SK-N-SH (cell line): ENCODE results near the gene FAM120C. TPM values are rescaled to one million over a fixed set of nuclear protein-coding genes. Genes with fewer than 3 reads are reported as not detected.

Source experiments
- CTCF ChIA-PET: fragments of 300-600, 350-600 bp; formaldehyde crosslinking; extraction: SDS; loops from one replicate; lab custom pipeline; 2021; lab: Yijun Ruan, JAX
- POLR2A ChIA-PET: fragments of 350-600 bp; sonication (Branson Sonifier 250); formaldehyde crosslinking; extraction: SDS; loops from one replicate; lab custom pipeline; 2020; ENCODE audit warnings: antibody characterized with exemption, inconsistent platforms; lab: Yijun Ruan, JAX
- DNase-seq: peaks from one replicate; pipeline ENCODE4 v3.0.0; 2012
- H2AFZ ChIP-seq: fragments of 200-600 bp; sonication (generic); 2 replicates; pipeline ENCODE4 v1.8.1; 2016; ENCODE audit warnings: antibody characterized with exemption, mild to moderate bottlenecking, low read depth
- H3F3A ChIP-seq: fragments of 200-600 bp; sonication (generic); replicated peaks from 2 replicates; pipeline ENCODE3; 2016; ENCODE audit warnings: antibody characterized with exemption, mild to moderate bottlenecking; ENCODE audit not compliant: insufficient read depth
- H3K27ac ChIP-seq, 2 experiments: fragments of 200-500 bp in 1 of 2; fragments of 200-600 bp in 1 of 2; sonication (Bioruptor generic) in 1 of 2; sonication (generic), shearing (Covaris generic) in 1 of 2; 2 replicates each; pipeline versions ENCODE4 v1.5.1 to v1.6.1; 2014 to 2016; ENCODE audit warnings: low read depth in 2 of 2, inconsistent platforms in 1 of 2, low read length in 1 of 2, mild to moderate bottlenecking in 1 of 2, mixed read lengths in 1 of 2
- H3K27me3 ChIP-seq: fragments of 200-600 bp; sonication (generic), shearing (Covaris generic); 2 replicates; pipeline ENCODE4 v1.6.1; 2016; ENCODE audit warnings: mixed run types; ENCODE audit not compliant: insufficient read depth
- H3K36me3 ChIP-seq, 2 experiments: fragments of 200-500 bp in 1 of 2; fragments of 200-600 bp in 1 of 2; sonication (Bioruptor generic) in 1 of 2; sonication (generic) in 1 of 2; replicated peaks in 1 of 2; 2 replicates each; pipeline versions ENCODE3 to v1.5.1; 2014 to 2016; ENCODE audit warnings: low read length in 1 of 2, mild to moderate bottlenecking in 1 of 2; ENCODE audit not compliant: insufficient read depth in 2 of 2, control insufficient read depth in 1 of 2
- H3K4me1 ChIP-seq, 2 experiments: fragments of 200-500 bp in 1 of 2; fragments of 200-600 bp in 1 of 2; sonication (Bioruptor generic) in 1 of 2; sonication (generic), shearing (Covaris generic) in 1 of 2; 2 replicates each; pipeline versions ENCODE4 v1.5.1 to v1.6.1; 2014 to 2016; ENCODE audit warnings: low read depth in 1 of 2, low read length in 1 of 2, mixed run types in 1 of 2; ENCODE audit not compliant: insufficient read depth in 2 of 2, control insufficient read depth in 1 of 2
- H3K4me2 ChIP-seq: fragments of 200-600 bp; sonication (generic), shearing (Covaris generic); 2 replicates; pipeline ENCODE4 v1.6.1; 2017; ENCODE audit warnings: mixed run types
- H3K4me3 ChIP-seq, 2 experiments: fragments of 200-500 bp in 1 of 2; fragments of 200-600 bp in 1 of 2; sonication (Bioruptor generic) in 1 of 2; sonication (generic), shearing (Covaris generic) in 1 of 2; 2 replicates each; pipeline versions ENCODE4 v1.5.1 to v1.8.1; 2014 to 2016; ENCODE audit warnings: low read depth in 2 of 2, inconsistent platforms in 1 of 2, low read length in 1 of 2, mild to moderate bottlenecking in 1 of 2, mixed read lengths in 1 of 2, moderate library complexity in 1 of 2
- H3K79me2 ChIP-seq: fragments of 200-600 bp; sonication (generic); 2 replicates; pipeline ENCODE4 v1.8.1; 2017; ENCODE audit warnings: mild to moderate bottlenecking; ENCODE audit not compliant: insufficient read depth
- H3K9ac ChIP-seq: fragments of 200-600 bp; sonication (generic); 2 replicates; pipeline ENCODE4 v1.6.1; 2017; ENCODE audit warnings: mixed run types
- H3K9me2 ChIP-seq: fragments of 200-600 bp; sonication (generic); 2 replicates; pipeline ENCODE4 v1.6.1; 2017; ENCODE audit warnings: mixed run types
- H3K9me3 ChIP-seq: fragments of 200-600 bp; sonication (generic); 2 replicates; pipeline ENCODE4 v1.6.1; 2017; ENCODE audit warnings: mixed run types, mild to moderate bottlenecking, moderate library complexity
- H4K20me1 ChIP-seq: fragments of 200-600 bp; sonication (generic); 2 replicates; pipeline ENCODE4 v1.6.1; 2017; ENCODE audit warnings: mild to moderate bottlenecking, mixed run types; ENCODE audit not compliant: insufficient read depth
- CHD2 ChIP-seq: fragments of 150-350 bp; IDR thresholded peaks from 2 replicates; pipeline ENCODE4 v1.6.1; 2018; ENCODE audit warnings: low read length; ENCODE audit not compliant: partially characterized antibody
- ELF1 ChIP-seq: IDR thresholded peaks from 2 replicates; pipeline ENCODE4 v1.4.0; 2012
- EZH2phosphoT487 ChIP-seq: fragments of 200-600 bp; sonication (generic); IDR thresholded peaks from 2 replicates; pipeline ENCODE4 v1.6.1; 2017; ENCODE audit warnings: low read depth, mixed run types, mild to moderate bottlenecking, antibody characterized with exemption, moderate library complexity, borderline replicate concordance
- GATA2 ChIP-seq: sonication (generic); formaldehyde crosslinking; IDR thresholded peaks from 2 replicates; pipeline ENCODE4 v1.5.0; 2020; ENCODE audit warnings: mild to moderate bottlenecking, missing genetic modification reagents
- MEF2A ChIP-seq: IDR thresholded peaks from 2 replicates; pipeline ENCODE4 v1.4.0; 2012; ENCODE audit warnings: low read depth, borderline replicate concordance
- MXI1 ChIP-seq: IDR thresholded peaks from 2 replicates; pipeline ENCODE4 v1.6.1; 2012; ENCODE audit warnings: mild to moderate bottlenecking, low read depth, low read length, improper control_type of control experiment
- NRF1 ChIP-seq: IDR thresholded peaks from 2 replicates; pipeline ENCODE4 v1.6.1; 2012; ENCODE audit warnings: low read depth, mild to moderate bottlenecking, low read length
- TAF1 ChIP-seq: IDR thresholded peaks from 2 replicates; pipeline ENCODE4 v1.6.1; 2012; ENCODE audit warnings: low read depth, mild to moderate bottlenecking, low read length, moderate library complexity, borderline replicate concordance
- TEAD4 ChIP-seq: IDR thresholded peaks from 2 replicates; pipeline ENCODE4 v1.4.0; 2012; ENCODE audit warnings: mild to moderate bottlenecking, borderline replicate concordance; ENCODE audit not compliant: insufficient read depth
- YY1 ChIP-seq: IDR thresholded peaks from 2 replicates; pipeline ENCODE4 v1.4.0; 2012; ENCODE audit warnings: low read depth, mild to moderate bottlenecking
- WGBS: methylation state at CpG from one replicate; pipeline ENCODE4 v1.1.6; 2017; ENCODE audit warnings: low lambda C conversion rate; 5-methylcytosine and 5-hydroxymethylcytosine counted together
- polyA plus RNA-seq, 3 experiments: library from polyadenylated mRNA; depleted of rRNA; stranded (reverse); fragments of >200 nt; gene quantifications; 2 replicates each; pipeline ENCODE4 v1.2.3, GENCODE V29; 2012
- TF ChIP-seq, protein P1 (sequence below): IDR thresholded peaks from 2 replicates; pipeline ENCODE4; 2012
- TF ChIP-seq, protein P2 (sequence below): IDR thresholded peaks from 2 replicates; pipeline ENCODE4 v1.6.1; 2012; ENCODE audit warnings: mild to moderate bottlenecking, low read depth, low read length, moderate library complexity
- TF ChIP-seq, protein P3 (sequence below): fragments of 200-600 bp; sonication (generic); IDR thresholded peaks from 2 replicates; pipeline ENCODE4 v1.6.1; 2017; ENCODE audit warnings: antibody characterized with exemption, mild to moderate bottlenecking, moderate library complexity

Gene FAM120C
- polyA plus RNA-seq, 1 of the 3 experiments (the other 2 are of a cell fraction) = 6.0 TPM

DNA sequence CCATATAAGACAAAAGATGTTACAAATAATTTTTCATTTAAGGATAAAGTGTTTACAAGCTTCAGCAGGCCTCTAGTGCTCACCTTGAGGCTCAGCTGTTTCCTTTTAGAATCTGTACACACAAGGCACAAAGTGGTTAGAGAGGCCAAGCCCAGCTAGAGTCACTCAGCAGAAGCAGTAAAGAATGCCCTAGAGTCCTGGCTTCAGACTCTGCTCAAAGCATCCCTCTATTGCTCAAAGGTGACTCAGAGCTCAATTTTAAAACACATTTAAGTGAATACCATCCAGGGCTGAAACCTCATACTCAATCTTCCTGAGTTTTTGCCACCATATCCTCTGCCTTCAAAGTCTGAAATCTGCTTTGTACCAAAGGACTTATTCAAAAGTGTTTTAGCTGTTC, 116.2 kb downstream of the FAM120C start (continued):
- no peak for TF ChIP-seq GATA2
- no peak for TF ChIP-seq CHD2
- TF ChIP-seq, all 33 proteins: peak for 0

DNA sequence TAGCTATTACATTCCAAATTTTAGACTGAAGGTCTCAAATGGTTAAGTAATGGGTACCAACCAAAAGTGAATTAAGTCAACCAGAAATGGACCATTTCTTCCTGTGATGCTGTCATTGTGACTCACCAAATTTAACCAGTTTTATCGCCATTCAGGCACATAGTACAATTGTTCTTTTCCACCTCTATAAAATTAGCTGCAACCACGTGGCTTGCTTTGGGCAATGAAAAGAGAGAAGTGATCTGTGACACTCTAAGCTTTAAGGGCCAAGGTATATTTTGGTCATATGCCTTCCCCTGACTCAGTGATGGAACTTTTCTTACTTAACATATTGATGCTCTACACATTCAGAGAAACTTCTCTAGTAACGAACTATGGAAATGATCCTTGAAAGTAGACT, 118.5 kb downstream of the FAM120C start:
- ChIA-PET POLR2A (no interaction called here), CTCF (no interaction called here)
- Histone ChIP-seq H4K20me1 (no peaks in the 10 kb centered on the region), H3K27ac (no peak overlapping the region), H3K4me2 (no peak overlapping the region), H3K9ac (no peak overlapping the region), H3K36me3 (no peaks in the 10 kb centered on the region), H3F3A (no peaks in the 10 kb centered on the region), H3K9me3 (no peaks in the 10 kb centered on the region), H3K4me1 (no peaks in the 10 kb centered on the region), H3K9me2 (no peaks in the 10 kb centered on the region), H3K4me3 (no peak overlapping the region), H3K27me3 (no peaks in the 10 kb centered on the region), H2AFZ (no peak overlapping the region), H3K79me2 (no peaks in the 10 kb centered on the region)
- no peak for TF ChIP-seq ELF1
- no peak for TF ChIP-seq TEAD4
- TF ChIP-seq EZH2phosphoT487 = no peak
- no peak for DNase-seq
- WGBS = 57% methylated on average over 3 of the region's 3 CpGs

DNA sequence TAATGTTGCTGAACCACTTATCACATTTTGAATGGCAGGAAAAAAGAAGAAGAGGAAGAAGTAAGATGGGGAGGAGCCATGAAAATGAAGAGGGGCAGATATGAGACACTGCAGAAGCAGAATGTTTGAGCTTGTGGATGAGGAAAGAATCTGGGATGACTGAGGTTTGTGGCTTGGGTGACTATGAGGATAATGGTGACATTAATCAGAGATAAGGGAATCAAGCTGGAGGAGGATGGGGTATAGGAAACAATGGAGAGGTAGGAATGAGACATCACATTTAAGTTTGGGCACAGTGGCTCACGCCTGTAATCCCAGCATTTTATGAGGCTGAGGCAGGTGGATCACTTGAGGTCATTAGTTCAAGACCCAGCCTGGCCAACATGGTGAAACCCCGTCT, 119.7 kb downstream of the FAM120C start:
- Histone ChIP-seq H3K9me3 (no peaks in the 10 kb centered on the region), H3F3A (no peaks in the 10 kb centered on the region), H3K27ac (no peak overlapping the region), H3K4me3 (no peak overlapping the region), H3K79me2 (no peaks in the 10 kb centered on the region), H3K9me2 (no peaks in the 10 kb centered on the region), H3K9ac (no peak overlapping the region), H3K36me3 (no peaks in the 10 kb centered on the region), H4K20me1 (no peaks in the 10 kb centered on the region), H3K4me1 (no peaks in the 10 kb centered on the region), H3K27me3 (no peaks in the 10 kb centered on the region), H3K4me2 (no peak overlapping the region)
- CTCF ChIA-PET = no interaction called here
- WGBS = 53% methylated on average over 2 of the region's 2 CpGs
- DNase-seq = no peak
- POLR2A ChIA-PET = no interaction called here
- TF ChIP-seq CHD2 (no peak), ELF1 (no peak), YY1 (no peak), NRF1 (no peak)
- TF ChIP-seq, all 33 proteins: peak for 0
- no peak overlapping the region for H2AFZ ChIP-seq

DNA sequence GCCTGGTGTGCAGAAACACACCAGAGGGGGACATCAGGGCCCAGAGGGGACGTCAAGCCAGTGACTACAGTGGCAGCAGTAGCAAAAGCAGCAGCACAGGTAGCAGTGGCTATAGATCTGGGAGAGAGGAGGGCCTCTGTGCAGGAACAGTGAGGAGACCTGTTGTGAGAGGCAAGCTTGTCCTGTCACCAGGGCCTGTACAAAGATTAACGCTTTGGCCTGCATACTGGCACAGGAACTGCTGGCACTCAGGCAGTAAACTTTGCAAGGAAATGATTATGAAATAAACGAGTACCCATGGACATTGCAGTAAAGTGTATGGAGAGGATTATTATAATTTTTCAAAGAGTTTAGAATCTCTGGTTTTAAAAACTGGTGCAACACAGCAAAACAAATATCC, 133.3 kb downstream of the FAM120C start:
- no peaks in the 10 kb centered on the region for H3K79me2 ChIP-seq
- H3F3A ChIP-seq = no peaks in the 10 kb centered on the region
- no peak overlapping the region for H3K27ac ChIP-seq
- WGBS = 33% methylated on average over 3 of the region's 3 CpGs
- no peaks in the 10 kb centered on the region for H3K9me2 ChIP-seq
- H4K20me1 ChIP-seq = no peaks in the 10 kb centered on the region
- CTCF ChIA-PET = interaction anchor here (0.7 kb wide), 1 partner anchor 26 kb away, joined by 3 read pairs; no protein-coding TSS in a partner anchor
- no peaks in the 10 kb centered on the region for H3K27me3 ChIP-seq
- no peak overlapping the region for H3K4me3 ChIP-seq
- H3K9ac ChIP-seq = no peak overlapping the region
- H2AFZ ChIP-seq = no peak overlapping the region
- H3K9me3 ChIP-seq = no peaks in the 10 kb centered on the region
- no peak for DNase-seq
- POLR2A ChIA-PET = no interaction called here
- no peaks in the 10 kb centered on the region for H3K36me3 ChIP-seq
- peaks cover 0 to 5% of the 10 kb centered on the region in 2 experiments; a peak in 1 of 4 replicates for H3K4me1 ChIP-seq
- H3K4me2 ChIP-seq = no peak overlapping the region
- TF ChIP-seq, protein P1, sequence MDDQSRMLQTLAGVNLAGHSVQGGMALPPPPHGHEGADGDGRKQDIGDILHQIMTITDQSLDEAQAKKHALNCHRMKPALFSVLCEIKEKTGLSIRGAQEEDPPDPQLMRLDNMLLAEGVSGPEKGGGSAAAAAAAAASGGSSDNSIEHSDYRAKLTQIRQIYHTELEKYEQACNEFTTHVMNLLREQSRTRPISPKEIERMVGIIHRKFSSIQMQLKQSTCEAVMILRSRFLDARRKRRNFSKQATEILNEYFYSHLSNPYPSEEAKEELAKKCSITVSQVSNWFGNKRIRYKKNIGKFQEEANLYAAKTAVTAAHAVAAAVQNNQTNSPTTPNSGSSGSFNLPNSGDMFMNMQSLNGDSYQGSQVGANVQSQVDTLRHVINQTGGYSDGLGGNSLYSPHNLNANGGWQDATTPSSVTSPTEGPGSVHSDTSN = no peak
- TF ChIP-seq MXI1 = no peak
- TF ChIP-seq, protein P2, sequence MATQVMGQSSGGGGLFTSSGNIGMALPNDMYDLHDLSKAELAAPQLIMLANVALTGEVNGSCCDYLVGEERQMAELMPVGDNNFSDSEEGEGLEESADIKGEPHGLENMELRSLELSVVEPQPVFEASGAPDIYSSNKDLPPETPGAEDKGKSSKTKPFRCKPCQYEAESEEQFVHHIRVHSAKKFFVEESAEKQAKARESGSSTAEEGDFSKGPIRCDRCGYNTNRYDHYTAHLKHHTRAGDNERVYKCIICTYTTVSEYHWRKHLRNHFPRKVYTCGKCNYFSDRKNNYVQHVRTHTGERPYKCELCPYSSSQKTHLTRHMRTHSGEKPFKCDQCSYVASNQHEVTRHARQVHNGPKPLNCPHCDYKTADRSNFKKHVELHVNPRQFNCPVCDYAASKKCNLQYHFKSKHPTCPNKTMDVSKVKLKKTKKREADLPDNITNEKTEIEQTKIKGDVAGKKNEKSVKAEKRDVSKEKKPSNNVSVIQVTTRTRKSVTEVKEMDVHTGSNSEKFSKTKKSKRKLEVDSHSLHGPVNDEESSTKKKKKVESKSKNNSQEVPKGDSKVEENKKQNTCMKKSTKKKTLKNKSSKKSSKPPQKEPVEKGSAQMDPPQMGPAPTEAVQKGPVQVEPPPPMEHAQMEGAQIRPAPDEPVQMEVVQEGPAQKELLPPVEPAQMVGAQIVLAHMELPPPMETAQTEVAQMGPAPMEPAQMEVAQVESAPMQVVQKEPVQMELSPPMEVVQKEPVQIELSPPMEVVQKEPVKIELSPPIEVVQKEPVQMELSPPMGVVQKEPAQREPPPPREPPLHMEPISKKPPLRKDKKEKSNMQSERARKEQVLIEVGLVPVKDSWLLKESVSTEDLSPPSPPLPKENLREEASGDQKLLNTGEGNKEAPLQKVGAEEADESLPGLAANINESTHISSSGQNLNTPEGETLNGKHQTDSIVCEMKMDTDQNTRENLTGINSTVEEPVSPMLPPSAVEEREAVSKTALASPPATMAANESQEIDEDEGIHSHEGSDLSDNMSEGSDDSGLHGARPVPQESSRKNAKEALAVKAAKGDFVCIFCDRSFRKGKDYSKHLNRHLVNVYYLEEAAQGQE = no peak
- no peak for TF ChIP-seq NRF1
- TF ChIP-seq, protein P3, sequence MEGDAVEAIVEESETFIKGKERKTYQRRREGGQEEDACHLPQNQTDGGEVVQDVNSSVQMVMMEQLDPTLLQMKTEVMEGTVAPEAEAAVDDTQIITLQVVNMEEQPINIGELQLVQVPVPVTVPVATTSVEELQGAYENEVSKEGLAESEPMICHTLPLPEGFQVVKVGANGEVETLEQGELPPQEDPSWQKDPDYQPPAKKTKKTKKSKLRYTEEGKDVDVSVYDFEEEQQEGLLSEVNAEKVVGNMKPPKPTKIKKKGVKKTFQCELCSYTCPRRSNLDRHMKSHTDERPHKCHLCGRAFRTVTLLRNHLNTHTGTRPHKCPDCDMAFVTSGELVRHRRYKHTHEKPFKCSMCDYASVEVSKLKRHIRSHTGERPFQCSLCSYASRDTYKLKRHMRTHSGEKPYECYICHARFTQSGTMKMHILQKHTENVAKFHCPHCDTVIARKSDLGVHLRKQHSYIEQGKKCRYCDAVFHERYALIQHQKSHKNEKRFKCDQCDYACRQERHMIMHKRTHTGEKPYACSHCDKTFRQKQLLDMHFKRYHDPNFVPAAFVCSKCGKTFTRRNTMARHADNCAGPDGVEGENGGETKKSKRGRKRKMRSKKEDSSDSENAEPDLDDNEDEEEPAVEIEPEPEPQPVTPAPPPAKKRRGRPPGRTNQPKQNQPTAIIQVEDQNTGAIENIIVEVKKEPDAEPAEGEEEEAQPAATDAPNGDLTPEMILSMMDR = no peak
- no peak for TF ChIP-seq CHD2
- no peak for TF ChIP-seq TAF1
- no peak for TF ChIP-seq GATA2
- TF ChIP-seq MEF2A = no peak
